Right lobe of liver (tissue), 6 donors: ENCODE measurements around the gene OR1N2. TPM values are rescaled to one million over a fixed set of nuclear protein-coding genes. Genes with fewer than 3 reads are reported as not detected.
"Not testable (repeated sequence)": the region's sequence is repeated elsewhere in the genome, so short reads cannot be mapped to it uniquely, and the experiment has no call there.

Experiments used
- ATAC-seq, 4 donors: fragments of 200-7000 bp; cut with Tn5 transposase; one replicate each; pipeline ENCODE4 v1.9.1; 2020; ENCODE audit warnings: mild to moderate bottlenecking in 4 of 4, moderate library complexity in 4 of 4
- DNase-seq, 3 donors: peaks; one replicate each; pipeline ENCODE4 v3.0.0-alpha.2; 2020
- H3K27ac ChIP-seq, 3 donors: fragments of 200-600 bp; one replicate each; pipeline ENCODE4 v1.8.0; 2022
- H3K27me3 ChIP-seq, 2 donors: fragments of 200-600 bp; one replicate each; pipeline ENCODE4 v1.8.0; 2022
- H3K36me3 ChIP-seq, 4 donors: fragments of 200-600 bp; sonication (generic) in 1 of 4; one replicate each; pipeline versions ENCODE4 v1.5.1 to v1.8.0; 2017 to 2022; ENCODE audit warnings: control low read depth in 1 of 4
- H3K4me1 ChIP-seq, 4 donors: fragments of 200-600 bp; sonication (generic) in 1 of 4; one replicate each; pipeline versions ENCODE4 v1.5.1 to v1.8.0; 2017 to 2022; ENCODE audit warnings: control low read depth in 1 of 4
- H3K4me3 ChIP-seq, 3 donors: fragments of 200-600 bp; one replicate each; pipeline ENCODE4 v1.8.0; 2022
- H3K9me3 ChIP-seq, 4 donors: fragments of 200-600 bp; sonication (generic) in 1 of 4; one replicate each; pipeline versions ENCODE4 v1.5.1 to v1.8.0; 2017 to 2022; ENCODE audit warnings: control low read depth in 1 of 4
- POLR2A ChIP-seq: fragments of 450-650 bp; IDR thresholded peaks from one replicate; pipeline ENCODE4 v1.6.1; 2017; ENCODE audit warnings: antibody characterized with exemption, mild to moderate bottlenecking
- WGBS: methylation state at CpG from one replicate; pipeline ENCODE4 v1.1.6; 2018; ENCODE audit warnings: low coverage, low lambda C conversion rate; ENCODE audit not compliant: insufficient coverage; ENCODE audit errors: missing lambda C conversion rate; 5-methylcytosine and 5-hydroxymethylcytosine counted together
- intact Hi-C, 2 donors: fragments of 100-400 bp; cut with DNase I; formaldehyde crosslinking; loops; one replicate each; pipeline versions ENCODE4 v1.11.2 to v1.14.1; 2022
- total RNA-seq, 6 experiments: library from RNA; depleted of rRNA in 2 of 6; stranded (reverse); fragments of >200 nt in 2 of 6; fragmentation: NEBNext Ultra II Directional in 3 of 6; extraction: Animal tissue kit (Norgen Biotek cat#: 25700) in 3 of 6; gene quantifications; one replicate each; pipeline versions ENCODE4 v1.1.0 to v1.2.4, GENCODE V29; 2016 to 2023
- TF ChIP-seq, protein P1 (sequence below), 4 donors: fragments of 200-600 bp in 3 of 4; fragments of 450-650 bp in 1 of 4; IDR thresholded peaks; one replicate each; pipeline versions ENCODE4 v1.5.1 to v1.8.0; 2016 to 2022; ENCODE audit warnings: antibody characterized with exemption in 4 of 4, mild to moderate bottlenecking in 2 of 4
- donor health status: DM: no; HTN: yes; CAD: no.
- donor health status: DM: no; HTN: no; CAD: no.
- donor health status: DM: no; HTN: no; CAD: no.
- donor health status: DM: no; HTN: yes; CAD: no.
- donor health status: DM: no; HTN: yes; CAD: no.

Gene OR1N2
- total RNA-seq, 6 experiments from 2014 or later, result not detected

- 70% methylated on average over 1 of the region's 1 CpG for WGBS
- ATAC-seq, result no peak
- Histone ChIP-seq H3K27me3 (no peaks in the 10 kb centered on the region), H3K4me1 (no peaks in the 10 kb centered on the region), H3K36me3 (no peaks in the 10 kb centered on the region), H3K27ac (no peak overlapping the region), H3K4me3 (no peak overlapping the region), H3K9me3 (peaks cover 0 to 3% (median 0%) of the 10 kb centered on the region in 4 donors)
- DNase-seq, result no peak
- no peak for TF ChIP-seq POLR2A
- TF ChIP-seq, protein P1, sequence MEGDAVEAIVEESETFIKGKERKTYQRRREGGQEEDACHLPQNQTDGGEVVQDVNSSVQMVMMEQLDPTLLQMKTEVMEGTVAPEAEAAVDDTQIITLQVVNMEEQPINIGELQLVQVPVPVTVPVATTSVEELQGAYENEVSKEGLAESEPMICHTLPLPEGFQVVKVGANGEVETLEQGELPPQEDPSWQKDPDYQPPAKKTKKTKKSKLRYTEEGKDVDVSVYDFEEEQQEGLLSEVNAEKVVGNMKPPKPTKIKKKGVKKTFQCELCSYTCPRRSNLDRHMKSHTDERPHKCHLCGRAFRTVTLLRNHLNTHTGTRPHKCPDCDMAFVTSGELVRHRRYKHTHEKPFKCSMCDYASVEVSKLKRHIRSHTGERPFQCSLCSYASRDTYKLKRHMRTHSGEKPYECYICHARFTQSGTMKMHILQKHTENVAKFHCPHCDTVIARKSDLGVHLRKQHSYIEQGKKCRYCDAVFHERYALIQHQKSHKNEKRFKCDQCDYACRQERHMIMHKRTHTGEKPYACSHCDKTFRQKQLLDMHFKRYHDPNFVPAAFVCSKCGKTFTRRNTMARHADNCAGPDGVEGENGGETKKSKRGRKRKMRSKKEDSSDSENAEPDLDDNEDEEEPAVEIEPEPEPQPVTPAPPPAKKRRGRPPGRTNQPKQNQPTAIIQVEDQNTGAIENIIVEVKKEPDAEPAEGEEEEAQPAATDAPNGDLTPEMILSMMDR (IDR thresholded peaks at IDR 0.05), result no peak
- intact Hi-C loops, result no loop called here
Observed at GRCh38 chr9:122536134-122536533, 16.8 kb upstream of the OR1N2 start.

DNA sequence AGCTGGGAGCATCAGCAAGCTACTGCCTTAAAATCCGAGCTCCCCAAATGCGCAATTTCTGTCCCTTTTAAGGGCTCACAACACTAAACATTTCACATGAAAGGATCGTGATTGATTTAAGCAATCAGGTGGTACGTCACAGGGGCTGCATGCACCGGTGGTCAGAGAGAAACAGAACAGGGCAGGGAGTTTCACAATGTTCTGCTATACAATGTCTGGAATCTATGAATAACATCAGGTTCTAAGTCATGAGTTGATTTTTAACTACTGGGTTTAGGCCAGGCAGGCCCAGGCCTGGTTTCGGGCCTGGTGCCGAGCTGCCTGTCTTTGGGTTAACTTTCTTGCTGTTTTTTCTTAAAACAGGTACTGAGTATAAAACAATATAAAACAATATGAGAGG lies 15.8 kb upstream of the OR1N2 start:
- intact Hi-C loops, H3K4me3 ChIP-seq, H3K4me1 ChIP-seq, DNase-seq, ATAC-seq, H3K27ac ChIP-seq, H3K36me3 ChIP-seq, H3K9me3 ChIP-seq, H3K27me3 ChIP-seq: not testable (repeated sequence)
- 53% methylated on average over 7 of the region's 7 CpGs for WGBS

DNA sequence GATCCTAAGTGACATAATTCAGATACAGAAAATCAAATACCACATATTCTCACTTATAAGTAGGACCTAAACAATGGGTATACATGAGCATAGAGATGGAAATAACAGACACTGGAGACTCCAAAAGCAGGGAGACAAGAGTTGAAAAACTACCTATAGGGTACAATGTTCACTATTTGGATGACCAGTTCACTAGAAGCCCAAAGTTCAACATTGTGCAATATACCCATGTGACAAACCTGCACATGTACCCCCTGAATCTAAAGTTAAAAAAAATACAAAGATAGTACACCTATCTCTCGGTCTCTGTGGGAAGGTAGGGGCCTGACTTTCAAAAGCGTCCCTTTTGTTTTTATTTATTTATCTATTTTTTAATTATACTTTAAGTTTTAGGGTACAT lies 14.2 kb upstream of the OR1N2 start:
- intact Hi-C loops, result no loop called here
- Histone ChIP-seq H3K9me3 (peaks cover 0 to 3% (median 0%) of the 10 kb centered on the region in 4 donors), H3K36me3 (no peaks in the 10 kb centered on the region), H3K27me3 (no peaks in the 10 kb centered on the region), H3K27ac (no peak overlapping the region), H3K4me1 (no peaks in the 10 kb centered on the region), H3K4me3 (no peak overlapping the region)
- TF ChIP-seq, protein P1 (IDR thresholded peaks at IDR 0.05), result no peak
- TF ChIP-seq POLR2A, result no peak
- 43% methylated on average over 2 of the region's 2 CpGs for WGBS
- ATAC-seq (no peak), DNase-seq (no peak)

DNA sequence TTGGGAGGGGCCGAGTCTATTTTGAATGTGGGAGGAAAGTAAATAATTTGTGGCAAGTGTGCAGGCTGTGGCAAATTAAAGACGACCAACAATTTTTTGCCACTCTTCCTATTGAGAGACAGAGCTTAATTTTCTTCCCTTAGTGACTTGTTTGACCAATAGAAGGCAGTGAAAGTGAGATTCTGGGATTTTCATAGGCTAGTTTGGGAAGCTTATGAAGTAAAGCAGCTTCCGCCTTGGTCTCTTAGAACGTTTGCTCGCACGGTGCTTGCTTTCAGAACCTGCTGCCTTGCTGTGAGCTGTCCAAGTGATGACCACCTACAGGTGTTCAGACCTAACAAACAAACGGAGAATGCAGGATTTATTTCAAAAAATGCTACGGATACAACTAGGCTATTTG lies 6.7 kb upstream of the OR1N2 start:
- H3K36me3 ChIP-seq, result no peaks in the 10 kb centered on the region
- intact Hi-C loops, result no loop called here
- TF ChIP-seq POLR2A, result no peak
- TF ChIP-seq, protein P1 (IDR thresholded peaks at IDR 0.05), result no peak

DNA sequence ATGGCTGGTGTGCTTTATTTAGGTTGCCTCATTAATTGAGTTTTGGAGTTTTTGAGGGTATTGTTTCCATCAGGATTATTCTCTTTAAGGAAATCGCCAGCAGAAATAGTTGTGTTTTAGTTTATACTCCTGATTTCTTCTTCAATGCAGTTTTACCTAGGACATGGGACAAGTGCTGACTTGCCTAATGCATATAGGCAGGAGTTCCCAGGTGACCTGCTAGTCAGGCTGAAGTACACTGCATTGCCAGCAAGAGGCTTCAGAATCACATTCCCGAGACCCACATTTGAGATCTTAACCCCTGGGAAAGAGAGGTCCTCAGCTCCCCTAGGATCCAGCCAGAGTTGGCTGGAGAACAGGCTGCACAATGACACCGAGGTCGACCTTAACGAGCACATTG lies 1.5 kb upstream of the OR1N2 start:
- ATAC-seq (no peak), DNase-seq (no peak)
- no peak overlapping the region for H3K4me3 ChIP-seq
- H3K4me1 ChIP-seq, result no peaks in the 10 kb centered on the region
- TF ChIP-seq POLR2A, result no peak
- TF ChIP-seq, protein P1 (IDR thresholded peaks at IDR 0.05), result no peak
- H3K27ac ChIP-seq, result no peak overlapping the region
- no peaks in the 10 kb centered on the region for H3K36me3 ChIP-seq
- intact Hi-C loops, result no loop called here
- WGBS, result 37% methylated on average over 4 of the region's 5 CpGs
- H3K27me3 ChIP-seq, result peaks cover 0 to 4% of the 10 kb centered on the region in 2 donors
- H3K9me3 ChIP-seq, result no peaks in the 10 kb centered on the region

More for the DNA sequence above, 6.7 kb upstream of the OR1N2 start:
- no peak for DNase-seq
- no peaks in the 10 kb centered on the region for H3K9me3 ChIP-seq
- H3K27me3 ChIP-seq, result peaks cover 0 to 9% of the 10 kb centered on the region in 2 donors
- no peak overlapping the region for H3K4me3 ChIP-seq
- 48% methylated on average over 8 of the region's 8 CpGs for WGBS
- no peak overlapping the region for H3K27ac ChIP-seq
- H3K4me1 ChIP-seq, result no peaks in the 10 kb centered on the region
- ATAC-seq, result no peak
